Suprapubic skin (tissue), 3 donors: ENCODE results near the gene RTP5.

Experiments used
- CTCF ChIP-seq, 2 donors: fragments of 200-600 bp in 1 of 2; fragments of 450-650 bp in 1 of 2; sonication (generic) in 1 of 2; IDR thresholded peaks; one replicate each; pipeline ENCODE4 v1.5.1; 2016 to 2019; ENCODE audit warnings: antibody characterized with exemption in 2 of 2, mild to moderate bottlenecking in 1 of 2, moderate library complexity in 1 of 2
- POLR2A ChIP-seq, 2 donors: fragments of 450-650 bp; IDR thresholded peaks; one replicate each; pipeline ENCODE4 v1.6.1; 2017; ENCODE audit warnings: antibody characterized with exemption in 2 of 2, mild to moderate bottlenecking in 2 of 2, moderate library complexity in 2 of 2

DNA sequence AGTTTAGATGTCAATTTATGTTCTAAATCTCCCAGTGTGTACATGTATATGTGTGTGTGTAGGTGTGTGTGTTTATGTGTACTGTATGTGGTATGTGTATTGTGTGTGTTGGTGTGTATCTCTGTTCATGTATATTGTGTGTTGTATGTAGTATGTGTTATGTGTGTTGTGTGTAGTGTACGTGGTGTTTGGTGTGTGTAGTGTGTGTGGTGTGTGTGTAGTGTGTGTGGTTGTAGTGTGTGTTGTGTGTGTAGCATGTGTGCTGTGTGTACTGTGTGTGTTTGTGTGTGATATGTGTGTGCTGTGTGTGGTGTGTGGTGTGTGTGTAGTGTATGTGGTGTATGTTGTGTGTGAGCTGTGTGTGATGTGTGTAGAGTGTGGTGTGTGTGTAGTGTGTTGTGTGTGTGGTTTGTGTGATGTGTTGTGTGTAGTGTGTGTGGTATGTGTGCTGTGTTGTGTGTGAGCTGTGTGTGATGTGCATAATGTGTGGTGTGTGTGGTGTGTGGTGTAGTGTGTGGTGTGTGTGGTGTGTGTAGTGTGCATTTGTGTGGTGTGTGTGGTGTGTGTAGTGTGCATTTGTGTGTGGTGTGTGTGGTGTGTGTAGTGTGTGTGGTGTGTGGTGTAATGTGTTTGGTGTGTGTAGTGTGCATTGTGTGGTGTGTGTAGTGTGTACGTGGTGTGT is 5.2 kb upstream of the RTP5 start:
- TF ChIP-seq CTCF (IDR thresholded peaks at IDR 0.05) (no peak), POLR2A (IDR thresholded peaks at IDR 0.05) (no peak)
